ENCODE measurements around the gene MYH14. TPM values are rescaled to one million over a fixed set of nuclear protein-coding genes. Genes with fewer than 3 reads are reported as not detected.

MYH14 gene
- total and polyA plus RNA-seq, 2 donors (not counting 1 experiment from before 2014, with no cell fraction given): not detected

DNA sequence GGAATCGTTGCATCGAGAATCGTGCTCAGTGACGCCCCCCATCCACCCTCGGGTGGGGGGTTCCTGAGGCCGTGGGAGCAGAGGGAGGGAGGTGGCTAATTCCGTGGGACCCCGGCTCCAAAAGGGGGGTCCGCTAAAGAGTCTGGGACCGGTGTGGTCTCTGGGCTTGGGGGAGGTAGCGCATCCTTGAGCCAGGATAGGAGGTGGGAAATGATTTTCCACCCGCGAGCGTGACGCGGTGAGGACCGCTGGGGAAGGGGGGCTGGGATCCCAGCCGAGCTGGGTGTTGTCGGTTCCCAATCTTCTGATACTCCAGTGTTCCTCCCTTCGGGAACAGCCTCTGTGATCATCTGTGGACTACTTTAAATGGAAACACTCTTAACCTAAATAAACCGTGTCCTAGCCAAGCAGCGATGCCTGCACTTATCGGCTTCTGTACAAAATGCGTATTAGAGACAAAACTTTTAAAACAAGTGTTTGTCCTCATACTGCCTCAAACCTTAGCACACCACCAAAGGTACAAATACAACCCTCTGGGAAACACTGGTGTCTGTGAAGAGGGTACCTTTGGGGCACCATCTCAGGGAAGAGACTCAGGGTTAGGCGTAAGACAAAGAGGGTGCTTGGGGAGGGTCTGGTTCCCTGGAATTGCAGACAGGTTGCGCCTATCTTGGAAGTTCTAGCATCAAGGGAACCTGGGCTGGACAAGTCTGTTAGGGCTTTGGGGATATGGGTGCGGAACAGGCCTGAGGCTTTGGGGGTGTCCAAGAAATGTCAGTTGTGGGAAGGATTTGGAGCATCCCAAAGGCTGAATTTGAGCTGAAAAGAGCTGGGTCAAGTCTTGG is 109.8 kb downstream of the MYH14 start:
- Histone ChIP-seq H3K36me3 (ENCODE audit: control insufficient read depth, insufficient read depth, low read length) (no peaks in the 10 kb centered on the region), H4K20me1 (ENCODE audit: control insufficient read depth, extremely low read depth, insufficient read depth, low read length) (no peaks in the 10 kb centered on the region), H3K4me3 (replicated peaks in 1 of 4; ENCODE audit: control extremely low read depth in 1 of 4, insufficient read depth in 1 of 4, low read depth in 3 of 4, low read length in 4 of 4) (no peak overlapping the region), H3K9ac (ENCODE audit: insufficient read depth, low read length) (no peak overlapping the region), H3K9me3 (ENCODE audit: control insufficient read depth, insufficient read depth, low read depth, low read length) (no peaks in the 10 kb centered on the region), H3K4me1 (ENCODE audit: control insufficient read depth, extremely low read depth, insufficient read depth, low read length) (no peaks in the 10 kb centered on the region), H3K4me2 (ENCODE audit: extremely low read depth, insufficient read depth, low read length) (no peak overlapping the region), H3K27me3 (ENCODE audit: control insufficient read depth, insufficient read depth, low read length) (peaks cover 5% of the 10 kb centered on the region), H2AFZ (ENCODE audit: low read length) (no peak overlapping the region), H3K27ac (ENCODE audit: insufficient read depth, low read length) (no peak overlapping the region), H3K79me2 (ENCODE audit: control insufficient read depth, insufficient read depth, low read length) (no peaks in the 10 kb centered on the region)
- no peak for DNase-seq (ENCODE audit: low read depth in 2 of 2)
- no peak for TF ChIP-seq EZH2 (IDR thresholded peaks at IDR 0.05; ENCODE audit: low read length, missing control alignments)
- TF ChIP-seq, protein P1, sequence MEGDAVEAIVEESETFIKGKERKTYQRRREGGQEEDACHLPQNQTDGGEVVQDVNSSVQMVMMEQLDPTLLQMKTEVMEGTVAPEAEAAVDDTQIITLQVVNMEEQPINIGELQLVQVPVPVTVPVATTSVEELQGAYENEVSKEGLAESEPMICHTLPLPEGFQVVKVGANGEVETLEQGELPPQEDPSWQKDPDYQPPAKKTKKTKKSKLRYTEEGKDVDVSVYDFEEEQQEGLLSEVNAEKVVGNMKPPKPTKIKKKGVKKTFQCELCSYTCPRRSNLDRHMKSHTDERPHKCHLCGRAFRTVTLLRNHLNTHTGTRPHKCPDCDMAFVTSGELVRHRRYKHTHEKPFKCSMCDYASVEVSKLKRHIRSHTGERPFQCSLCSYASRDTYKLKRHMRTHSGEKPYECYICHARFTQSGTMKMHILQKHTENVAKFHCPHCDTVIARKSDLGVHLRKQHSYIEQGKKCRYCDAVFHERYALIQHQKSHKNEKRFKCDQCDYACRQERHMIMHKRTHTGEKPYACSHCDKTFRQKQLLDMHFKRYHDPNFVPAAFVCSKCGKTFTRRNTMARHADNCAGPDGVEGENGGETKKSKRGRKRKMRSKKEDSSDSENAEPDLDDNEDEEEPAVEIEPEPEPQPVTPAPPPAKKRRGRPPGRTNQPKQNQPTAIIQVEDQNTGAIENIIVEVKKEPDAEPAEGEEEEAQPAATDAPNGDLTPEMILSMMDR (conservative IDR thresholded peaks at IDR 0.05 in 1 of 2, IDR thresholded peaks at IDR 0.05 in 1 of 2; ENCODE audit: low read depth in 1 of 2, low read length in 2 of 2): no peak

DNA sequence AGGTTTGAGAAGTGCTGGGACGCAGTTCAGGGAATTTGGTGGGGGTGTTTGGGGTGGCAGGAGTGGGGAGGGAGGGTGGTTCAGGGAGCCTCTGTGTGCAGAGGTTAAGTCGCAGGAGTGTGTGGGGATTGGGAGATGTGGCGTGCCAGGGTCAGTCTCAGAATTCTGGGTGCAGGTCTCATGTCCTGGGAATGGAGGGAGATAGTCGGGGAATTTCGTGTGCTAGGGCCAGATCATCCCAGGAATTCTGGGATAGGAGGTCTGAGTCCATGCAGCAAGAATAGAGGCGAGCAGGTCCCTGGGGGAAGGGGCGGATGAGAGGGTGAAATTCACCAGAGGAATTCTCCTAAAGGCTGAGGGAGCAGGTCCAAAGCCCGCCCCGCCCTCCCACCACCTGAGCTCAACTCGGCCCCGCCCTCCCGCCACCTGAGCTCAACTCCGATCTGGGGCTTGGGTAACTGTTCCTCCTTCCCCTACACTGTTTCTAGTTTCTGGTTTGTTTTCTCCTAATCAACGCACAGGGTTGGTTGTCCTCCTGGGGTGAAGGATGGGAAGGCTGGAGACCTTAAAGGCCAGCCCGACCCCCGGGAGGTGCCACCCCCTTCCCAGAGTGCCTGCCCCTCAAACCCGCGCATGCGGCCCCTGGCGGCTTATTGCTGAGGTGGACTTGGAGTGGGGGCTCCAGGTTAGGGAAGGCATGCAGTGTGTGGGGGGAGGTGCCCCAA is 110.6 kb downstream of the MYH14 start:
- no peak overlapping the region for H2AFZ ChIP-seq (ENCODE audit: low read length)
- H3K4me2 ChIP-seq (ENCODE audit: extremely low read depth, insufficient read depth, low read length): no peak overlapping the region
- TF ChIP-seq, protein P1 (conservative IDR thresholded peaks at IDR 0.05 in 1 of 2, IDR thresholded peaks at IDR 0.05 in 1 of 2; ENCODE audit: low read depth in 1 of 2, low read length in 2 of 2): no peak
- TF ChIP-seq EZH2 (IDR thresholded peaks at IDR 0.05; ENCODE audit: low read length, missing control alignments): no peak
- no peak overlapping the region for H3K4me3 ChIP-seq (replicated peaks in 1 of 4; ENCODE audit: control extremely low read depth in 1 of 4, insufficient read depth in 1 of 4, low read depth in 3 of 4, low read length in 4 of 4)
- no peak for DNase-seq (ENCODE audit: low read depth in 2 of 2)
- no peaks in the 10 kb centered on the region for H3K36me3 ChIP-seq (ENCODE audit: control insufficient read depth, insufficient read depth, low read length)
- H3K9ac ChIP-seq (ENCODE audit: insufficient read depth, low read length): no peak overlapping the region
- H3K27ac ChIP-seq (ENCODE audit: insufficient read depth, low read length): no peak overlapping the region
- H3K27me3 ChIP-seq (ENCODE audit: control insufficient read depth, insufficient read depth, low read length): peaks cover 5% of the 10 kb centered on the region
- no peaks in the 10 kb centered on the region for H3K9me3 ChIP-seq (ENCODE audit: control insufficient read depth, insufficient read depth, low read depth, low read length)
- no peaks in the 10 kb centered on the region for H4K20me1 ChIP-seq (ENCODE audit: control insufficient read depth, extremely low read depth, insufficient read depth, low read length)
- H3K4me1 ChIP-seq (ENCODE audit: control insufficient read depth, extremely low read depth, insufficient read depth, low read length): no peaks in the 10 kb centered on the region
- H3K79me2 ChIP-seq (ENCODE audit: control insufficient read depth, insufficient read depth, low read length): no peaks in the 10 kb centered on the region
